ENCODE data around the gene F2. TPM values are rescaled to one million over a fixed set of nuclear protein-coding genes. Genes with fewer than 3 reads are reported as not detected.
"Not testable (repeated sequence)": the region's sequence is repeated elsewhere in the genome, so short reads cannot be mapped to it uniquely, and the experiment has no call there.

F2 gene
- not detected in 2 replicates for total RNA-seq

DNA sequence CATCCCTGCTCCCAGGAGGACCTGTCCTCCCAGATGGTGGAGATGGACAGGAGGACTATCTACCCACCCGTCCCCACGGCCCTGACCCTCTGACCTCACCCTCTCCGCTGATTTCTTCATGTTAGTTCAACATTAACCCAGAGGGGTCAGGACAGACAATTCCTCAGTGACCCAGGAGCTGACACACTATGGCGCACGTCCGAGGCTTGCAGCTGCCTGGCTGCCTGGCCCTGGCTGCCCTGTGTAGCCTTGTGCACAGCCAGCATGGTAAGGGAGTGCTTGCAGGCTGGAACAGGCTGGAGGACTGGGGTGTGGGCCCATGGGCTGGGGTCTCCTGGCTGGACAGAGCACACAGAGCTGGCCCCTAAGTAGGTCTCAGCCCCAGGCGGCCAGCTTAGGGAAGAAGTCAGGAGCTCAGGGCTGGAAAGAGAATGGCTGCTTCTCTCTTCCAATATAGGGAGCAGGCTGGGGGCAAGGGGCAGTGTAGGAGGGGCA is at the start of gene F2:
TSS of gene F2 (plus strand) at position 166 of the 495 bp plus-strand sequence. CDS start at position 189, 23 bp downstream.
- no peak within 1 kb of the TSS for H3K4me3 ChIP-seq (ENCODE audit: low read depth, low read length)
- TF ChIP-seq CTCF (IDR thresholded peaks at IDR 0.05; ENCODE audit: insufficient read depth, low read depth, low read length): no peak
- DNase-seq (ENCODE audit: low read depth): no peak

DNA sequence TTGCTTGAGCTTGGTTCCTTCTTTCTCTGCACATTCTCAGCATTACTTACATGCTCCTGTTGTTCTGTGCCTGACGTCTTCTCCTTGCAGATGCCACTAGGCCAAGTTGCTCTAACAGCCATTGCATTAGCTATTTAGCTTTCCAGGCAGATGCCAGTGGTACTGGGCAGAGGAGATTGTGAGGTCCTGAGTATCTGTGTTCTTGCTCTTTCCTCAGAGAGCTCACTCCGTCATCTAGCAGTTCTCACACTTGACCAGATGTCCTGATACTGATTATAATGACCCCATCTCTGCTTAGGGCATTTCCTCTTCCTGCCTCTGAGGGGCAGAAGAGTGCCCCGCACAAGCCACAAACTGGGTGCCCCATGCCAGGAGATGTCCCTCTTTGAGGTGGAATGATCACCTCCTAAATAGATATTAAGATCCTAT is 49.3 kb upstream of the F2 start:
- TF ChIP-seq CTCF (IDR thresholded peaks at IDR 0.05; ENCODE audit: insufficient read depth, low read depth, low read length): peak; percentile 34

DNA sequence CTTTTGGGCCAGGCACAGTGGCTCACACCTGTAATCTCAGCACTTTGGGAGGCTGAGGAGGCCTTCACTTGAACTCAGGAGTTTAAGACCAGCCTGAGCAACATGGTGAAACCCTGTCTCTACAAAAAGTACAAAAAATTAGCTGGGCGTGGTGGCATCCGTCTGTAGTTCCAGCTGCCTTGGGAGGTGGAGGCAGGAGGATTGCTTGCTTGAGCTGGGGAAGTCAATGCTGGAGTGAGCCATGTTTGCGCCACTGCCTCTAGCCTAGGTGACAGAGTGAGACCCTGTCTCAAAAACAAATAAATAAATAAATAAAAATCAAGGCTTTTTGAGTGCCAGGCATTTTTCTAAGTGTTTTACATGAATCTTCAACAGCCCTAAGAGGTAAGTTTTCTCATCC is 48.5 kb upstream of the F2 start:
- H3K4me3 ChIP-seq (ENCODE audit: low read depth, low read length); DNase-seq (ENCODE audit: low read depth): not testable (repeated sequence)

More for the DNA sequence above, 49.3 kb upstream of the F2 start:
- DNase-seq (ENCODE audit: low read depth): peak; percentile 17
- no peak overlapping the region for H3K4me3 ChIP-seq (ENCODE audit: low read depth, low read length)

DNA sequence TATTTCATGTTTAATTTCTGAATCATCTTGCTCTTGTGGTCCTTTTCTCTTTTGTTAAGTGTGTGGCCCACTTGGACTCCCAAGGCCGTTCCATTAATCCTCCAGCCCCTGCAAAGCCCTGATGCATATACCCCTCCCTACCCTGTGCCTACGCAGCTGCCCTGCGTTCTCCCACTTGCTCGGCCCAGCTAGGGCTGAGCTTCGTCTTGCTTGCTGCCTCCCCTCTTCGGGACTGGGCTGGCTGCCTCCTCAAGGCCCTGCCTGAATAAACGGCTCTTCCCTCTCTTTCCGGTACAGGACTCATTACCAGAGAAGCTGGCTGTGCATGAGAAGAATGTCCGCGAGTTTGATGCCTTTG is 47.1 kb upstream of the F2 start:
- DNase-seq (ENCODE audit: low read depth): no peak
- H3K4me3 ChIP-seq (ENCODE audit: low read depth, low read length): no peak overlapping the region
- no peak for TF ChIP-seq CTCF (IDR thresholded peaks at IDR 0.05; ENCODE audit: insufficient read depth, low read depth, low read length)

GRCh38 chr11:46672381-46672839 is 46.6 kb upstream of the F2 start:
- no peak overlapping the region for H3K4me3 ChIP-seq (ENCODE audit: low read depth, low read length)
- TF ChIP-seq CTCF (IDR thresholded peaks at IDR 0.05; ENCODE audit: insufficient read depth, low read depth, low read length): no peak
- DNase-seq (ENCODE audit: low read depth): no peak

DNA sequence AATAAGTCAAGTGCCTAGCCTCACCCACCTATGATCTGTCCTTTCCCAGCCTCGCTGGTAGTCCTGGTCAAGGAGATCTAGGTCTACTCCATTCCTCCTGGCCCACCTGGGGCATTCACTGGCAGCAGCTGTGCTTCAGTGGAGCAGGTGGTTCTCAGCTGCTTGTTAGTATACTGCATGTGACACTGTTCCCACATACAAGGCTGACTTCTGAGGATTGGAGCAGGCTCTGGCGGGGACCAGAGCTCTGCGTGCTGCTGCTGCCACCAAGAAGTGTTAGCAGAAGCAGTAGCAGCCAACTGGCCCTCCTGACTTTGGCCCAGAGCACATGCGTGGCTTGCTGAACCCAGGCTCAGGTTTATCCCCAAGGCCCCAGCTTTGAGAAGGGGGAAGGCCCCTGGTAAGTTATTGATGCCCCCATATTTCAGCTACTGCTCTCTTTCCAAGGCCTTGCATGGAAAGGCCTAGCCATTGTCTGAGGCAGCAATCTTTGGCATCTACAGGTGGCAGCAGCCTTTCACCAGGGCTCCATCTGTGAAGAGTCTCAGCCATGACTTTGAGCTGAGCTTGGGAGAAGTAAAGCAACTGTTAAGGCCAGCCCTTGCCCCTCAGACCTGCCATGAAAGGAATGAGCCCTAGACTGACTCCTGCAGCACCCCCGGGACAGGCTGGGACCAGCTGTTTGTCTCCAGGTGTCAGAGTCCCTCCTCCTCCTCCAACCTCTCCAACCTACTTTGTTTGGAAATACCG is 45.1 kb upstream of the F2 start:
- no peak for TF ChIP-seq CTCF (IDR thresholded peaks at IDR 0.05; ENCODE audit: insufficient read depth, low read depth, low read length)
- no peak overlapping the region for H3K4me3 ChIP-seq (ENCODE audit: low read depth, low read length)
- DNase-seq (ENCODE audit: low read depth): no peak

GRCh38 chr11:46674463-46675287 is 44.3 kb upstream of the F2 start:
- TF ChIP-seq CTCF (IDR thresholded peaks at IDR 0.05; ENCODE audit: insufficient read depth, low read depth, low read length): no peak
- H3K4me3 ChIP-seq (ENCODE audit: low read depth, low read length): no peak overlapping the region
- DNase-seq (ENCODE audit: low read depth): peak; percentile 91
